HL-60 (cell line): Measurements from ENCODE around the gene SDCCAG8.

Source experiments
- CTCF ChIP-seq: IDR thresholded peaks from one replicate; pipeline ENCODE4 v1.5.1; 2011; ENCODE audit warnings: low read length, control low read depth, inconsistent platforms; ENCODE audit not compliant: insufficient read depth
- GABPA ChIP-seq: IDR thresholded peaks from 2 replicates; pipeline ENCODE4 v1.6.1; 2012; ENCODE audit warnings: low read depth
- POLR2AphosphoS5 ChIP-seq: IDR thresholded peaks from 2 replicates; pipeline ENCODE4 v1.6.1; 2012; ENCODE audit warnings: low read depth
- SPI1 ChIP-seq: IDR thresholded peaks from 2 replicates; pipeline ENCODE4 v1.6.1; 2012; ENCODE audit warnings: low read depth, mild to moderate bottlenecking, borderline replicate concordance
- TF ChIP-seq, protein P1 (sequence below): IDR thresholded peaks from 2 replicates; pipeline ENCODE4 v1.6.1; 2012; ENCODE audit warnings: low read depth; ENCODE audit not compliant: insufficient replicate concordance

DNA sequence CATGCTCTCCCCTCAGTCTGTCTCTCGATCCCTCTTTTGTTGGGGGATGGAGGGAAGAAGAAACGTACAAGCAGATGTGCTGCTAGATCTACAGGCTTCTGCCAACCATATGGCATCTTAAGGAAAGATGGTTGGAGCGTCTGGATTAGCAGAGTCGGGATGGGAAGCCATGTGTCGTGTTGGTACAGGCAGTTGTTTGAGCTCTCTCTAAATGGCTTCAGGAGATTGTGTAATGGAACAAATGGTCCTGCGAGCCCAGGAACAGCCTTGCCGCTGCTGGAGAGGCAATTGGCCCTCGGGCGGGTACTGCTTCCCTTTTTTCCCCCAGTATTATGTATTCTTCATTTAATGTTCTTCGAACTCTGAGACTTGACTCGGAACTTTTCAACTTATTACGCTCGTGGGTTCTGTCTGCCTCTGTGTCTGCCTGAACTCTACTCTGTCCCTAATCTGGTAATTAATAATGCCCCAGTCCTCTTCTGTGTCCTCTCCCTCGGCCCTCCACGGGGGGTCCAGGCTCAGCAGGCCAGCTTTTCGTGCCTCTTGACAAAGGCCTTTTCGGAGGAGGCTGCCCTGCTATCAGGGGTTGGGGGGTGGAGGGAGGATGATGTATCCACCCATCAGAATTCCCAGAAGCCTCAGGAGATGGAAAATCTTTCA is 215.3 kb downstream of the SDCCAG8 start:
- TF ChIP-seq CTCF = no peak
- TF ChIP-seq POLR2AphosphoS5 = no peak
- TF ChIP-seq, protein P1, sequence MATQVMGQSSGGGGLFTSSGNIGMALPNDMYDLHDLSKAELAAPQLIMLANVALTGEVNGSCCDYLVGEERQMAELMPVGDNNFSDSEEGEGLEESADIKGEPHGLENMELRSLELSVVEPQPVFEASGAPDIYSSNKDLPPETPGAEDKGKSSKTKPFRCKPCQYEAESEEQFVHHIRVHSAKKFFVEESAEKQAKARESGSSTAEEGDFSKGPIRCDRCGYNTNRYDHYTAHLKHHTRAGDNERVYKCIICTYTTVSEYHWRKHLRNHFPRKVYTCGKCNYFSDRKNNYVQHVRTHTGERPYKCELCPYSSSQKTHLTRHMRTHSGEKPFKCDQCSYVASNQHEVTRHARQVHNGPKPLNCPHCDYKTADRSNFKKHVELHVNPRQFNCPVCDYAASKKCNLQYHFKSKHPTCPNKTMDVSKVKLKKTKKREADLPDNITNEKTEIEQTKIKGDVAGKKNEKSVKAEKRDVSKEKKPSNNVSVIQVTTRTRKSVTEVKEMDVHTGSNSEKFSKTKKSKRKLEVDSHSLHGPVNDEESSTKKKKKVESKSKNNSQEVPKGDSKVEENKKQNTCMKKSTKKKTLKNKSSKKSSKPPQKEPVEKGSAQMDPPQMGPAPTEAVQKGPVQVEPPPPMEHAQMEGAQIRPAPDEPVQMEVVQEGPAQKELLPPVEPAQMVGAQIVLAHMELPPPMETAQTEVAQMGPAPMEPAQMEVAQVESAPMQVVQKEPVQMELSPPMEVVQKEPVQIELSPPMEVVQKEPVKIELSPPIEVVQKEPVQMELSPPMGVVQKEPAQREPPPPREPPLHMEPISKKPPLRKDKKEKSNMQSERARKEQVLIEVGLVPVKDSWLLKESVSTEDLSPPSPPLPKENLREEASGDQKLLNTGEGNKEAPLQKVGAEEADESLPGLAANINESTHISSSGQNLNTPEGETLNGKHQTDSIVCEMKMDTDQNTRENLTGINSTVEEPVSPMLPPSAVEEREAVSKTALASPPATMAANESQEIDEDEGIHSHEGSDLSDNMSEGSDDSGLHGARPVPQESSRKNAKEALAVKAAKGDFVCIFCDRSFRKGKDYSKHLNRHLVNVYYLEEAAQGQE = no peak
- TF ChIP-seq GABPA = no peak
- TF ChIP-seq SPI1 = peak; percentile 25; the same call in 1 of the 2 replicates
